ENCODE data around the gene CFAP299. TPM values are rescaled to one million over a fixed set of nuclear protein-coding genes. Genes with fewer than 3 reads are reported as not detected.

CFAP299 gene
- total RNA-seq, 3 donors from 2014 or later: not detected

GRCh38 chr4:80462621-80463091 is 127.1 kb downstream of the CFAP299 start:
- no peak for DNase-seq
- intact Hi-C loops (cut with DNase I, micrococcal nuclease): no loop called here
- TF ChIP-seq CTCF (IDR thresholded peaks at IDR 0.05): no peak
- Histone ChIP-seq H3K4me1 (ENCODE audit: low read depth) (no peaks in the 10 kb centered on the region), H3K9me3 (no peaks in the 10 kb centered on the region), H3K4me3 (no peak overlapping the region), H3K36me3 (ENCODE audit: low read depth) (no peaks in the 10 kb centered on the region)
- no peak for ATAC-seq

- ATAC-seq: no peak
- no peaks in the 10 kb centered on the region for H3K9me3 ChIP-seq
- no peak overlapping the region for H3K4me3 ChIP-seq
- intact Hi-C loops (cut with DNase I, micrococcal nuclease): no loop called here
- no peak for DNase-seq
- no peaks in the 10 kb centered on the region for H3K4me1 ChIP-seq (ENCODE audit: low read depth)
- no peak for TF ChIP-seq CTCF (IDR thresholded peaks at IDR 0.05)
- H3K36me3 ChIP-seq (ENCODE audit: low read depth): no peaks in the 10 kb centered on the region
Measured at GRCh38 chr4:80463509-80463908, 128.0 kb downstream of the CFAP299 start.

- no peak overlapping the region for H3K4me3 ChIP-seq
- H3K9me3 ChIP-seq: no peaks in the 10 kb centered on the region
- no peaks in the 10 kb centered on the region for H3K4me1 ChIP-seq (ENCODE audit: low read depth)
- DNase-seq: no peak
- intact Hi-C loops (cut with DNase I, micrococcal nuclease): no loop called here
- no peak for TF ChIP-seq CTCF (IDR thresholded peaks at IDR 0.05)
- H3K36me3 ChIP-seq (ENCODE audit: low read depth): no peaks in the 10 kb centered on the region
- ATAC-seq: no peak
Measured at GRCh38 chr4:80465238-80465637, 129.7 kb downstream of the CFAP299 start.

- H3K4me1 ChIP-seq (ENCODE audit: low read depth): no peaks in the 10 kb centered on the region
- intact Hi-C loops (cut with DNase I, micrococcal nuclease): no loop called here
- TF ChIP-seq CTCF (IDR thresholded peaks at IDR 0.05): no peak
Measured at GRCh38 chr4:80465736-80466135, 130.2 kb downstream of the CFAP299 start.

GRCh38 chr4:80466618-80467017 is 131.1 kb downstream of the CFAP299 start:
- Histone ChIP-seq H3K36me3 (ENCODE audit: low read depth) (no peaks in the 10 kb centered on the region), H3K9me3 (no peaks in the 10 kb centered on the region), H3K4me1 (ENCODE audit: low read depth) (no peaks in the 10 kb centered on the region), H3K4me3 (no peak overlapping the region)
- no peak for TF ChIP-seq CTCF (IDR thresholded peaks at IDR 0.05)
- intact Hi-C loops (cut with DNase I, micrococcal nuclease): no loop called here
- no peak for DNase-seq
- ATAC-seq: no peak

More at GRCh38 chr4:80465736-80466135, 130.2 kb downstream of the CFAP299 start:
- DNase-seq (no peak), ATAC-seq (no peak)
- Histone ChIP-seq H3K9me3 (no peaks in the 10 kb centered on the region), H3K36me3 (ENCODE audit: low read depth) (no peaks in the 10 kb centered on the region), H3K4me3 (no peak overlapping the region)

- no peak for TF ChIP-seq CTCF (IDR thresholded peaks at IDR 0.05)
- intact Hi-C loops (cut with DNase I, micrococcal nuclease): no loop called here
- ATAC-seq (peak; percentile 97), DNase-seq (peak; percentile 66)
- H3K36me3 ChIP-seq (ENCODE audit: low read depth): no peaks in the 10 kb centered on the region
- H3K4me3 ChIP-seq: no peak overlapping the region
- H3K4me1 ChIP-seq (ENCODE audit: low read depth): no peaks in the 10 kb centered on the region
- no peaks in the 10 kb centered on the region for H3K9me3 ChIP-seq
Measured at GRCh38 chr4:80471756-80472155, 136.2 kb downstream of the CFAP299 start.
